ENCODE measurements around the gene EIF4E2.

DNA sequence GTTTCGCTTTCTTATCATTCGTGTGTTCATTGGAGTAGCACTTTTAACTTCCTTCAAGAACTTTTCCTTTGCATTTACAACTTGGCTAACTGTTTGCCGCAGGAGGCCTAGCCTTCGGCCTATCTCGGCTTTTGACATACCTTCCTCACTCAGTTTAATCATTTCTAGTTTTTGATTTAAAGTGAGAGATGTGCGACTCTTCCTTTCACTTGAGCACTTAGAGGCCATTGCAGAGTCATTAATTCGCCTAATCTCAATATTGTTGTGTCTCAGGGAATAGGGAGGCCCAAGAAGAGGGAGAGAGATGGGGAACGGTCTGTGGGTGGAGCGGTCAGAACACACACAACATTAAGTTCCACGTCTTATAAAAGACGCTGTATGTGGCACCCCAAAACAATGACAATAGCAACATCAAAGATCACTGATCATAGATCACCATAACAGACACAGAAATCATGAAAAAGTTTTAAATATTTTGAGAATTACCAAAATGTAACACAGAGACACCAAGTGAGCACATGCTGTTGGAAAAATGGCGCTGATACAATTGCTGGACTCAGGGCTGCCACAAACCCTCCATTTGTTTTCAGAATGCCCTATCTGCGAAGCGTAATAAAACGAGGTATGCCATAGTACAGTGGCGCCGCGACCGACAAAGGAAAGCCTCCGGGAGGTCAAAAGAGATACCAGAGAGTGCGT, 685 bp upstream of the EIF4E2 start:
- no peak for TF ChIP-seq TEAD4 (CRISPR knock-in tag; IDR thresholded peaks at IDR 0.05)
- TF ChIP-seq, protein P1, sequence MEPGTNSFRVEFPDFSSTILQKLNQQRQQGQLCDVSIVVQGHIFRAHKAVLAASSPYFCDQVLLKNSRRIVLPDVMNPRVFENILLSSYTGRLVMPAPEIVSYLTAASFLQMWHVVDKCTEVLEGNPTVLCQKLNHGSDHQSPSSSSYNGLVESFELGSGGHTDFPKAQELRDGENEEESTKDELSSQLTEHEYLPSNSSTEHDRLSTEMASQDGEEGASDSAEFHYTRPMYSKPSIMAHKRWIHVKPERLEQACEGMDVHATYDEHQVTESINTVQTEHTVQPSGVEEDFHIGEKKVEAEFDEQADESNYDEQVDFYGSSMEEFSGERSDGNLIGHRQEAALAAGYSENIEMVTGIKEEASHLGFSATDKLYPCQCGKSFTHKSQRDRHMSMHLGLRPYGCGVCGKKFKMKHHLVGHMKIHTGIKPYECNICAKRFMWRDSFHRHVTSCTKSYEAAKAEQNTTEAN (CRISPR knock-in tag; IDR thresholded peaks at IDR 0.05) = no peak
- TF ChIP-seq, protein P2, sequence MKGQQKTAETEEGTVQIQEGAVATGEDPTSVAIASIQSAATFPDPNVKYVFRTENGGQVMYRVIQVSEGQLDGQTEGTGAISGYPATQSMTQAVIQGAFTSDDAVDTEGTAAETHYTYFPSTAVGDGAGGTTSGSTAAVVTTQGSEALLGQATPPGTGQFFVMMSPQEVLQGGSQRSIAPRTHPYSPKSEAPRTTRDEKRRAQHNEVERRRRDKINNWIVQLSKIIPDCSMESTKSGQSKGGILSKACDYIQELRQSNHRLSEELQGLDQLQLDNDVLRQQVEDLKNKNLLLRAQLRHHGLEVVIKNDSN (CRISPR knock-in tag; IDR thresholded peaks at IDR 0.05) = no peak
- TF ChIP-seq, protein P3, sequence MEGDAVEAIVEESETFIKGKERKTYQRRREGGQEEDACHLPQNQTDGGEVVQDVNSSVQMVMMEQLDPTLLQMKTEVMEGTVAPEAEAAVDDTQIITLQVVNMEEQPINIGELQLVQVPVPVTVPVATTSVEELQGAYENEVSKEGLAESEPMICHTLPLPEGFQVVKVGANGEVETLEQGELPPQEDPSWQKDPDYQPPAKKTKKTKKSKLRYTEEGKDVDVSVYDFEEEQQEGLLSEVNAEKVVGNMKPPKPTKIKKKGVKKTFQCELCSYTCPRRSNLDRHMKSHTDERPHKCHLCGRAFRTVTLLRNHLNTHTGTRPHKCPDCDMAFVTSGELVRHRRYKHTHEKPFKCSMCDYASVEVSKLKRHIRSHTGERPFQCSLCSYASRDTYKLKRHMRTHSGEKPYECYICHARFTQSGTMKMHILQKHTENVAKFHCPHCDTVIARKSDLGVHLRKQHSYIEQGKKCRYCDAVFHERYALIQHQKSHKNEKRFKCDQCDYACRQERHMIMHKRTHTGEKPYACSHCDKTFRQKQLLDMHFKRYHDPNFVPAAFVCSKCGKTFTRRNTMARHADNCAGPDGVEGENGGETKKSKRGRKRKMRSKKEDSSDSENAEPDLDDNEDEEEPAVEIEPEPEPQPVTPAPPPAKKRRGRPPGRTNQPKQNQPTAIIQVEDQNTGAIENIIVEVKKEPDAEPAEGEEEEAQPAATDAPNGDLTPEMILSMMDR (IDR thresholded peaks at IDR 0.05) = no peak
- no peak for TF ChIP-seq TCF7 (CRISPR knock-in tag; IDR thresholded peaks at IDR 0.05; ENCODE audit: low read depth)
- TF ChIP-seq TEAD1 (CRISPR knock-in tag; IDR thresholded peaks at IDR 0.05) = no peak
- TF ChIP-seq CREB1 (CRISPR knock-in tag; IDR thresholded peaks at IDR 0.05) = no peak
- no peak for TF ChIP-seq SP1 (CRISPR knock-in tag; conservative IDR thresholded peaks at IDR 0.05)
- no peak for TF ChIP-seq CBFB (CRISPR knock-in tag; IDR thresholded peaks at IDR 0.05; ENCODE audit: low read depth)
- TF ChIP-seq ESRRA (CRISPR knock-in tag; IDR thresholded peaks at IDR 0.05; ENCODE audit: borderline replicate concordance) = no peak
- TF ChIP-seq MXD4 (CRISPR knock-in tag; IDR thresholded peaks at IDR 0.05; ENCODE audit: borderline replicate concordance) = no peak

Measured in WTC11 (cell line).